Endodermal cell (in vitro differentiated cells): ENCODE measurements around the gene DNMT3A. TPM values are rescaled to one million over a fixed set of nuclear protein-coding genes. Genes with fewer than 3 reads are reported as not detected.

Source experiments
- DNase-seq: peaks from one replicate; pipeline ENCODE4 v3.0.0-alpha.2; 2017
- H3K27ac ChIP-seq: 2 replicates; pipeline ENCODE4 v1.5.1; 2013; ENCODE audit warnings: mild to moderate bottlenecking, low read depth, low read length, moderate library complexity
- H3K27me3 ChIP-seq: 2 replicates; pipeline ENCODE4 v1.6.1; 2013; ENCODE audit warnings: mild to moderate bottlenecking, low read length, moderate library complexity; ENCODE audit not compliant: insufficient read depth, control insufficient read depth, poor library complexity, severe bottlenecking
- H3K36me3 ChIP-seq: 2 replicates; pipeline ENCODE4 v1.7.0; 2013; ENCODE audit warnings: mild to moderate bottlenecking, low read length, moderate library complexity; ENCODE audit not compliant: control insufficient read depth, insufficient read depth
- H3K4me1 ChIP-seq: one replicate; pipeline ENCODE4 v1.7.0; 2013; ENCODE audit warnings: low read length; ENCODE audit not compliant: control insufficient read depth, insufficient read depth
- H3K4me3 ChIP-seq: 2 replicates; pipeline ENCODE4 v1.5.1; 2013; ENCODE audit warnings: mild to moderate bottlenecking, low read length, moderate library complexity
- H3K9ac ChIP-seq: 2 replicates; pipeline ENCODE4 v1.6.1; 2013; ENCODE audit warnings: mild to moderate bottlenecking, low read length, moderate library complexity; ENCODE audit not compliant: poor library complexity, severe bottlenecking; ENCODE audit errors: extremely low read depth
- H3K9me3 ChIP-seq: 2 replicates; pipeline ENCODE4 v1.6.1; 2013; ENCODE audit warnings: mild to moderate bottlenecking, low read length, moderate library complexity; ENCODE audit not compliant: control insufficient read depth
- H3K27ac Mint-ChIP-seq: 2 replicates; pipeline ENCODE4 v1.8.0; 2020; ENCODE audit warnings: mixed read lengths
- H3K27me3 Mint-ChIP-seq: 2 replicates; pipeline ENCODE4 v1.8.0; 2021; ENCODE audit warnings: mild to moderate bottlenecking, mixed read lengths; ENCODE audit not compliant: insufficient read depth
- H3K36me3 Mint-ChIP-seq: 2 replicates; pipeline ENCODE4 v1.8.0; 2020; ENCODE audit warnings: low read depth, mixed read lengths
- H3K4me1 Mint-ChIP-seq: 2 replicates; pipeline ENCODE4 v1.8.0; 2020; ENCODE audit warnings: mixed read lengths
- H3K4me3 Mint-ChIP-seq: 2 replicates; pipeline ENCODE4 v1.8.0; 2020; ENCODE audit warnings: mild to moderate bottlenecking, moderate library complexity, mixed read lengths
- H3K9me3 Mint-ChIP-seq: 2 replicates; pipeline ENCODE4 v1.8.0; 2020; ENCODE audit warnings: mild to moderate bottlenecking, mixed read lengths
- WGBS, 2 experiments: methylation state at CpG; one replicate each; pipeline versions ENCODE4 v1.1.5 to v1.1.7; 2013; ENCODE audit warnings: missing lambda C conversion rate in 2 of 2, mixed read lengths in 1 of 2; ENCODE audit not compliant: insufficient coverage in 1 of 2, insufficient read length in 1 of 2; 5-methylcytosine and 5-hydroxymethylcytosine counted together
- microRNA-seq: library from miRNA; unstranded; fragments of <30 nt; microRNA quantifications from one replicate; pipeline ENCODE4 v1.2.0, GENCODE V29; 2020; ENCODE audit warnings: borderline microRNAs expressed
- total RNA-seq, 2 donors: library from RNA; stranded (reverse); fragmentation: NEBNext Ultra II Directional in 1 of 2; extraction: Animal tissue kit (Norgen Biotek cat#: 25700) in 1 of 2; gene quantifications; 2 replicates in 1 of 2; 3 replicates in 1 of 2; pipeline ENCODE4 v1.2.1, GENCODE V29; 2021
- TF ChIP-seq, protein P1 (sequence below): fragments of 200-600 bp; sonication (generic); conservative IDR thresholded peaks from 2 replicates; pipeline ENCODE4 v1.5.0; 2021; ENCODE audit warnings: antibody characterized with exemption, mild to moderate bottlenecking

Gene DNMT3A
- total RNA-seq, 2 donors from 2014 or later: 124 to 139 TPM

DNA sequence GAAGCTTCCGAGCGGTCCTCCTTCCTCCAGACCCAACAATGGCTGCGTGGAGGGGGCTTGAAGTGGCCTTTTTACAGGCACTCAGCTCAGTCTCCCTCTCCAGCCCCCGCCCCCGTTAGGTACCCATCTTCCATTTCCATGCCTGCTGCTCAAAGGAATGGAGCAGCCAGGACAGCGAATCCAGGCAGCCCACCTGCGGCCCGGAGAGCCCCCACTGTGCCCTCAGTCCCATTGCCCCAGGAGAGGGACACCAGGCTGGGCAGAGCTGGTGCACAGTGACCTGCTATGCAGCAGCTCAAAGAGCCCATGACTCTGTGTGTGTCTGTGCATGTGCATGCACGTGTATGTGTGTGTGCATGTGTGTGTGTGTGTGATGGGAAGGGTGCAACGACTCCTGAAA, 162.7 kb downstream of the DNMT3A start:
- DNase-seq: no peak

More for the DNA sequence above, 162.7 kb downstream of the DNMT3A start:
- no peak overlapping the region for H3K27ac Mint-ChIP-seq
- Histone ChIP-seq H3K4me3 (no peak overlapping the region), H3K27ac (no peak overlapping the region), H3K36me3 (no peaks in the 10 kb centered on the region), H3K9me3 (no peaks in the 10 kb centered on the region), H3K9ac (no peak overlapping the region), H3K4me1 (no peaks in the 10 kb centered on the region), H3K27me3 (peaks cover 11% of the 10 kb centered on the region)
- no peaks in the 10 kb centered on the region for H3K36me3 Mint-ChIP-seq
- peaks cover 10% of the 10 kb centered on the region for H3K9me3 Mint-ChIP-seq
- no peak overlapping the region for H3K4me3 Mint-ChIP-seq
- H3K27me3 Mint-ChIP-seq: peaks cover 12% of the 10 kb centered on the region
- no peaks in the 10 kb centered on the region for H3K4me1 Mint-ChIP-seq
- TF ChIP-seq, protein P1, sequence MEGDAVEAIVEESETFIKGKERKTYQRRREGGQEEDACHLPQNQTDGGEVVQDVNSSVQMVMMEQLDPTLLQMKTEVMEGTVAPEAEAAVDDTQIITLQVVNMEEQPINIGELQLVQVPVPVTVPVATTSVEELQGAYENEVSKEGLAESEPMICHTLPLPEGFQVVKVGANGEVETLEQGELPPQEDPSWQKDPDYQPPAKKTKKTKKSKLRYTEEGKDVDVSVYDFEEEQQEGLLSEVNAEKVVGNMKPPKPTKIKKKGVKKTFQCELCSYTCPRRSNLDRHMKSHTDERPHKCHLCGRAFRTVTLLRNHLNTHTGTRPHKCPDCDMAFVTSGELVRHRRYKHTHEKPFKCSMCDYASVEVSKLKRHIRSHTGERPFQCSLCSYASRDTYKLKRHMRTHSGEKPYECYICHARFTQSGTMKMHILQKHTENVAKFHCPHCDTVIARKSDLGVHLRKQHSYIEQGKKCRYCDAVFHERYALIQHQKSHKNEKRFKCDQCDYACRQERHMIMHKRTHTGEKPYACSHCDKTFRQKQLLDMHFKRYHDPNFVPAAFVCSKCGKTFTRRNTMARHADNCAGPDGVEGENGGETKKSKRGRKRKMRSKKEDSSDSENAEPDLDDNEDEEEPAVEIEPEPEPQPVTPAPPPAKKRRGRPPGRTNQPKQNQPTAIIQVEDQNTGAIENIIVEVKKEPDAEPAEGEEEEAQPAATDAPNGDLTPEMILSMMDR: no peak
- WGBS, 2 experiments: 91 to 92% methylated on average over 9 to 10 of the region's 10 CpGs

Small RNAs within 50 kb of the gene (microRNA-seq; reads per million reads assigned to microRNA genes)
- 16.6 reads per million, percentile 50 among the genes with 10 or more reads in this experiment for gene MIR1301

Other genes with a start within 250 kb of the DNMT3A start
- 10 to 100 TPM; 10.9 to 14.5 TPM for gene POMC, start 173.3 kb downstream of the DNMT3A start, total RNA-seq